Gastroesophageal sphincter (tissue), 4 donors: Measurements from ENCODE around the gene MACROD1. TPM values are rescaled to one million over a fixed set of nuclear protein-coding genes. Genes with fewer than 3 reads are reported as not detected.

Experiments
- ATAC-seq: fragments of 150-250 bp; one replicate; pipeline ENCODE4 v1.9.1; 2016; ENCODE audit warnings: mild to moderate bottlenecking, moderate library complexity
- H3K27ac ChIP-seq, 4 donors: fragments of 200-600 bp; sonication (generic) in 3 of 4; 1 replicate in 3 of 4; 2 replicates in 1 of 4; pipeline ENCODE4 v1.5.1; 2016 to 2019
- H3K27me3 ChIP-seq: fragments of 200-600 bp; sonication (generic); one replicate; pipeline ENCODE4 v1.5.1; 2019
- H3K36me3 ChIP-seq, 2 donors: fragments of 200-600 bp; sonication (generic); one replicate each; pipeline ENCODE4 v1.5.1; 2019; ENCODE audit warnings: control low read depth in 1 of 2
- H3K4me1 ChIP-seq, 3 donors: fragments of 200-600 bp; sonication (generic); 1 replicate in 2 of 3; 2 replicates in 1 of 3; pipeline ENCODE4 v1.5.1; 2016 to 2019; ENCODE audit warnings: control low read depth in 2 of 3
- H3K4me3 ChIP-seq, 2 donors: fragments of 200-600 bp; sonication (generic); one replicate each; pipeline ENCODE4 v1.5.1; 2019; ENCODE audit warnings: mild to moderate bottlenecking in 1 of 2, moderate library complexity in 1 of 2
- H3K9me3 ChIP-seq, 3 donors: fragments of 200-600 bp; sonication (generic); one replicate each; pipeline ENCODE4 v1.5.1; 2017 to 2019; ENCODE audit warnings: control low read depth in 2 of 3
- CTCF ChIP-seq, 4 experiments: fragments of 200-600 bp in 2 of 4; fragments of 450-650 bp in 2 of 4; sonication (generic) in 1 of 4; IDR thresholded peaks; one replicate each; pipeline ENCODE4 v1.5.1; 2017 to 2019; ENCODE audit warnings: antibody characterized with exemption in 4 of 4, mild to moderate bottlenecking in 2 of 4, moderate library complexity in 2 of 4
- EP300 ChIP-seq: sonication (generic); formaldehyde crosslinking; IDR thresholded peaks from one replicate; pipeline ENCODE4 v1.6.1; 2017; ENCODE audit warnings: antibody characterized with exemption, mild to moderate bottlenecking
- POLR2A ChIP-seq, 2 donors: fragments of 450-650 bp; IDR thresholded peaks; one replicate each; pipeline ENCODE4 v1.6.1; 2017; ENCODE audit warnings: antibody characterized with exemption in 2 of 2, mild to moderate bottlenecking in 2 of 2, moderate library complexity in 1 of 2
- POLR2AphosphoS5 ChIP-seq: sonication (generic); formaldehyde crosslinking; IDR thresholded peaks from one replicate; pipeline ENCODE4 v1.6.1; 2017; ENCODE audit warnings: antibody characterized with exemption
- WGBS, 2 donors: methylation state at CpG; one replicate each; pipeline ENCODE4 v1.1.5; 2018; ENCODE audit warnings: low coverage in 1 of 2; 5-methylcytosine and 5-hydroxymethylcytosine counted together
- total RNA-seq, 4 donors: library from RNA; depleted of rRNA; stranded (reverse); fragments of >200 nt; gene quantifications; one replicate each; pipeline ENCODE4 v1.1.0, GENCODE V29; 2016

The MACROD1 gene
- total RNA-seq, 4 donors from 2014 or later: 26.9 to 56.2 (median 30.4) TPM

GRCh38 chr11:64028398-64029115 lies 137.4 kb downstream of the MACROD1 start:
- peak overlapping the region in 1 of 2 donors; percentile 12 for H3K4me3 ChIP-seq

GRCh38 chr11:64027651-64028397 lies 138.1 kb downstream of the MACROD1 start:
- Histone ChIP-seq H3K4me1 (peaks cover 0 to 11% (median 0%) of the 10 kb centered on the region in 3 donors), H3K27me3 (peaks cover 26% of the 10 kb centered on the region), H3K9me3 (no peaks in the 10 kb centered on the region), H3K27ac (no peak overlapping the region), H3K36me3 (no peaks in the 10 kb centered on the region), H3K4me3 (peak overlapping the region in 1 of 2 donors; percentile 12)
- WGBS, 2 donors: 90% methylated on average over 2 of the region's 20 CpGs; no CpG with 5 or more reads in 1 of the 2 donors
- TF ChIP-seq EP300 (no peak), POLR2AphosphoS5 (no peak), POLR2A (IDR thresholded peaks at IDR 0.05) (no peak), CTCF (IDR thresholded peaks at IDR 0.05) (no peak)
- no peak for ATAC-seq

More at GRCh38 chr11:64028398-64029115, 137.4 kb downstream of the MACROD1 start:
- Histone ChIP-seq H3K36me3 (no peaks in the 10 kb centered on the region), H3K27me3 (peaks cover 28% of the 10 kb centered on the region), H3K9me3 (no peaks in the 10 kb centered on the region), H3K4me1 (peaks cover 0 to 11% (median 0%) of the 10 kb centered on the region in 3 donors), H3K27ac (no peak overlapping the region)
- WGBS, 2 donors: 3% methylated on average over 8 of the region's 22 CpGs; no CpG with 5 or more reads in 1 of the 2 donors
- ATAC-seq: no peak
- TF ChIP-seq POLR2A (IDR thresholded peaks at IDR 0.05): no peak
- TF ChIP-seq CTCF (IDR thresholded peaks at IDR 0.05): no peak
- TF ChIP-seq EP300: no peak
- no peak for TF ChIP-seq POLR2AphosphoS5

- Histone ChIP-seq H3K4me1 (peaks cover 0 to 11% (median 0%) of the 10 kb centered on the region in 3 donors), H3K9me3 (no peaks in the 10 kb centered on the region), H3K4me3 (no peak overlapping the region), H3K27ac (no peak overlapping the region), H3K27me3 (peaks cover 21% of the 10 kb centered on the region), H3K36me3 (no peaks in the 10 kb centered on the region)
- WGBS, 2 donors: 90 to 93% methylated on average over 4 of the region's 7 CpGs
- no peak for TF ChIP-seq CTCF (IDR thresholded peaks at IDR 0.05)
- no peak for TF ChIP-seq POLR2AphosphoS5
- TF ChIP-seq POLR2A (IDR thresholded peaks at IDR 0.05): no peak
- no peak for TF ChIP-seq EP300
- no peak for ATAC-seq
Observed at GRCh38 chr11:64026575-64027205, 139.2 kb downstream of the MACROD1 start.

- whole genome bisulfite sequencing, 2 donors: 67 to 93% methylated on average over 2 of the region's 4 CpGs
- H3K4me1 ChIP-seq: peaks cover 0 to 11% (median 0%) of the 10 kb centered on the region in 3 donors
Observed at GRCh38 chr11:64025205-64025604, 140.7 kb downstream of the MACROD1 start.

More at GRCh38 chr11:64025205-64025604, 140.7 kb downstream of the MACROD1 start:
- Histone ChIP-seq H3K36me3 (no peaks in the 10 kb centered on the region), H3K27me3 (peaks cover 21% of the 10 kb centered on the region), H3K9me3 (no peaks in the 10 kb centered on the region), H3K4me3 (no peak overlapping the region), H3K27ac (no peak overlapping the region)
- ATAC-seq: no peak
- TF ChIP-seq POLR2A (IDR thresholded peaks at IDR 0.05) (no peak), EP300 (no peak), CTCF (IDR thresholded peaks at IDR 0.05) (no peak), POLR2AphosphoS5 (no peak)
